ENCODE results near the gene CBLN3.
A peak's percentile ranks its signal among the peaks of the same experiment; 100 is the strongest.

Gene CBLN3

DNA sequence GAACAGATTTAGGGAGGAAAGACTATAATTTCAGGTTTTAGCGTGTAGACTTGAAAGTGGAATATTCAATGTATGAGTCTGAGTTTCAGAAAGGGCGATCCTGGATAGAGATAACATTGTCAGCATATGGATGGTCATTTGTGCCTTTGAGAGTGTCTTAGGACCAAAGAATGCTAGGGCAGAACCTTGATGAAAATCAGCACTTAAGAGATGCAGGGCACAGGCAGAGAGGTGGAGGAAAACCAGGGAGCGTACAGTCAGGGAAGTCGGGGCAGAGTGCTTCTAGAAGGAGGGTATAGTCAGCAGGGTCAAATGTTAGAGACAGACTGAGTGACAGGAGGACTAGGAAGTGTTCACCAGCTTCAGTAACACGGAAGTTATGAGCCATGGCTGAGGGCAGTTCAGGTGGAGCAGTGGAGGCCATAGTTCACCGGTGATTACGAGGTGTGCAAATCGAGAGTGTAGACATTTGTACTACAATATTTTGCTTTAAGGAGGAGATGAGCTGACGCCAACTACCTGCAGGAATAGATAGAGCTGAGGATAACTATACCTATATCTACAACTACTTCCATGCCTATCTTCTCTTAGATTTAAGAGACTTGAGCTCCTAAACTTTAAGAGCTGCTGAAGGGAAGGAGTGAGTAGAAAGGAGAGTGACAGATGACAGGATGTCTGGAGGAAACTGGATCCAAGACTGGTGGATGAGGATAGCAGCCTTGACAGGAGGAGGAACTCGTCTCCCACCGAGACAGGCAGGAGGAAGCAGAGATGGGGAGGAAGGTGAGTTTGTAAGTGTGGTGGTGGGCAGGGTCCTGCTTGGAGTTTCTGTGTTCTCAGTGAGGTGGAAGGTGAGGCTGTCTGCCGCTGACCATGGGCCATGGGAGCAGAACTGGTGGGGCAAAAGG, 6.5 kb downstream of the CBLN3 start:
- no peak for DNase-seq

DNA sequence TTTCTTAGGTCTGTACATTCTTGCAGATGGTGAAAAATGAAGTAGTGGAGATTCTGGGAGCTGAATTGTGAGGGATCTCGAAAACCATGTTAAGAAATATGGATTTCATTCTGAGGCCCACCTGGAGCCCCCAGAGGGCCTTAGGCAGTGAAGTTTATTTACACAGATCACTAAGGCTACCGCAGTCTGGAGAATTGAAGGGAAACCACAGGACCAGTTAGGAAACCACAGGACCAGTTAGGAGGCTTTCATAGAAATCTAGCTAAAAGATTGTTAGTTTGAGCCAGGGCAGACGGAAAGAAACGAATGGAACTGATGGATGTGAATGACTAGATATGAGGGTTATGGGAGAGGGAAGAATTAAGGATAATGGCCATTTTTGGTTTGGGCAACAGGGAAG, 7.2 kb downstream of the CBLN3 start:
- DNase-seq, result no peak

DNA sequence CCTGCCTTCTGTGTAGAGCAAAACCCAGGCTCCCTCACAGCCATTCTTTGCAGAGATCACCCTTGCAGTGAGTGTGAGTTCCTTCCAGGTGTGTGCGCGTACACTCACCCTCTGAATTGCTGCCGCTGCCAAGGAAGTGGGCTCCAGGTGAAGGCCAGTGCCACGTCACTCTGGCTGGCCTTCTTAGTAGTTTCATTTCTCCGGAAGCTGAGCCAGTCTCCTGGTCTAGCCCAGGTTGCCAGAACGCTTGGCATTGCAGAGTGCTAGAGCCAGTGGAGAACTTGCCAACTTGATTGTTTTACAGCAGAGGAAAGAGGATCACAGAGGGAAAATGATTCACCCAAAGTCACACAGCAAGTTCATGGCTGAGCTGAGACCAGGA, 11.0 kb downstream of the CBLN3 start:
- no peak for DNase-seq

DNA sequence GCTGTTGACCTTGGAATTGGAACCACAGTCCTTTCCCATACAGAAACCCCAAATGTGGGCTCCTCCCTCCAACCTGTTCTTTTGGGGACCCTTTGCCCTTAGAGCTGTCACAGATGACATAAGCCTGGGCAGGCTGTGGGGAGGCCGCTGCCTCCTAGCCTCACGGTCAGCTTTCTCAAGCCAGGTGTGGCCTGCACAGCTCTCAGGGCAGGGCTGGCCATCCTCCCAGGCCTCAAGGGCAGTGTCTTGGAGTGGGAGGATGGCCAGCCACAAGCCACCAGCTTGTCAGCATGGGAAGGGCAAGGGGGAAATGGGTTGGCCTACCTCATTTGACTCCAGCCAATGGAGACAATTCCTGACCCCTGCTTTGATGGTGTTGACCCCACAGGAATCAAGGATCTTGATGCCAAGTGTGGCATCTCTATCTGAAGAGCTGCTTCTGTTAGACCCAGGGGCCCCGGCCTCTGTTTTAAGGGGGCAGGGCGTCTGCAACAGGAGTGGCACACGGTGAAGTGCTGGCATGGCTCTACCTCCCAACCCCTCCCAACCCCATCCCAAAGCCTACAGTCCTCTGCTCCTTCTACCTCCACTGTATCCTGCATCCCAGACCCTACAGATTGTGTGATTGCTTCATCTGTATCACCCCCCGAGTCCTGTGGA, 11.5 kb downstream of the CBLN3 start:
- DNase-seq, result no peak

DNA sequence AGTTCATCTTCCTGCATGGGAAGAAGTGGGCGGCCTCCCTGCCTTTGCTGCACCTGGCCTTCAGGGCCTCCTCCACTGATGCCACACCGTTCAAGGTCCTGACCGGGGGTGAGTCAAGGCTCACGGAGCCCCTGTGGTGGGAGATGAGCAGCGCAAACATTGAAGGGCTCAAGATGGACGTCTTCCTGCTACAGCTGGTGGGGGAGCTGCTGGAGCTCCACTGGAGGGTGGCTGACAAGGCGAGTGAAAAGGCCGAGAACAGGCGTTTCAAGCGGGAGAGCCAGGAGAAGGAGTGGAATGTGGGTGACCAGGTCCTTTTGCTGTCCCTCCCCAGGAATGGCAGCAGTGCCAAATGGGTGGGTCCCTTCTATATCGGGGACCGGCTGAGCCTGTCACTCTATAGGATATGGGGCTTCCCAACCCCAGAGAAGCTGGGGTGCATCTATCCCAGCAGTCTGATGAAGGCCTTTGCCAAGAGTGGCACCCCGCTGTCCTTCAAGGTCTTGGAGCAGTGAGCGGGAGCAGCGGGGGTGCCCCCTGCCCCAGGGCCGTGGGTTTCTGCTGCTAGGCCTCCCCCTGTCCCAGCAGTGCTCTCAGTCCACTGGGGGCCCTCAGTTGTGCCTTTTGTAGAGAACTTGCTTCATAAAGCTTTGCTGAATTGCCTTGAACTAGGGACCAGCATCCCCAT, 12.4 kb downstream of the CBLN3 start:
- no peak for DNase-seq

DNA sequence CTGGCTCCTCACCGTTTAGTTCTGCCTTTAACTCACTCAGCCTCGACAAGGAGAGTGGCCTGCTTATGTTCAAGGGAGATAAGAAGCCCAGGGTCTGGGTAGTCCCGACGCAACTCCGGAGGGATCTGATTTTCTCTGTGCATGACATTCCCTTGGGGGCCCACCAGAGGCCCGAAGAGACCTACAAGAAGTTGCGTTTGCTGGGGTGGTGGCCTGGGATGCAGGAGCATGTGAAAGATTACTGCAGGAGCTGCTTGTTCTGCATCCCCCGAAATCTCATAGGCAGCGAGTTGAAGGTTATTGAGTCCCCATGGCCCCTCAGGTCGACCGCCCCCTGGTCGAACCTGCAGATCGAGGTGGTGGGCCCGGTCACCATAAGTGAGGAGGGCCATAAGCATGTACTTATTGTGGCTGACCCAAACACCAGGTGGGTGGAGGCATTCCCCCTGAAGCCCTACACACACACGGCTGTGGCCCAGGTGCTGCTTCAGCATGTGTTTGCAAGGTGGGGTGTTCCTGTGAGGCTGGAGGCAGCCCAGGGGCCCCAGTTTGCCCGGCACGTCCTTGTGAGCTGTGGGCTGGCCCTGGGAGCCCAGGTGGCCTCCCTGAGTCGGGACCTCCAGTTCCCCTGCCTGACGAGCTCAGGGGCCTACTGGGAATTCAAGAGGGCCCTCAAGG, 13.1 kb downstream of the CBLN3 start:
- no peak for DNase-seq

DNA sequence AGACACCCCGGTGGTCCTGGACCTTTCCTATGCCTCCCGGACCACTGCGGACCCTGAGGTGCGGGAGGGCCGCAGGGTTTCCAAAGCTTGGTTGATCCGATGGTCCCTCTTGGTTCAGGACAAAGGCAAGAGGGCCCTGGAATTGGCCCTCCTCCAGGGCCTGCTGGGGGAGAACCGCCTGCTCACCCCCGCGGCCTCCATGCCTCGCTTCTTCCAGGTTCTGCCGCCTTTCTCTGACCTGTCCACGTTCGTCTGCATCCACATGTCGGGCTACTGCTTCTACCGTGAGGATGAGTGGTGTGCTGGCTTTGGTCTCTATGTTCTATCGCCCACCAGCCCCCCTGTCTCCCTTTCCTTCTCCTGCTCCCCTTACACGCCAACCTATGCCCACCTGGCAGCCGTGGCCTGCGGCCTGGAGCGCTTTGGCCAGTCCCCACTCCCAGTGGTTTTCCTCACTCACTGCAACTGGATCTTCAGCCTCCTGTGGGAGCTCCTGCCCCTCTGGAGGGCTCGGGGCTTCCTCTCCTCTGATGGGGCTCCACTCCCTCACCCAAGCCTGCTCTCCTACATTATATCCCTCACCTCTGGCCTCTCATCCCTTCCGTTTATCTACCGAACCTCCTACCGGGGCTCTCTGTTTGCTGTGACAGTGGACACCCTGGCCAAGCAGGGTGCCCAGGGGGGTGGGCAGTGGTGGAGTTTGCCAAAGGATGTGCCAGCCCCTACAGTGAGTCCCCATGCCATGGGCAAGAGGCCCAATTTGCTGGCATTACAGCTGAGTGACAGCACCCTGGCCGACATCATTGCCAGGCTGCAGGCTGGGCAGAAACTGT, 13.8 kb downstream of the CBLN3 start:
- no peak for DNase-seq

DNA sequence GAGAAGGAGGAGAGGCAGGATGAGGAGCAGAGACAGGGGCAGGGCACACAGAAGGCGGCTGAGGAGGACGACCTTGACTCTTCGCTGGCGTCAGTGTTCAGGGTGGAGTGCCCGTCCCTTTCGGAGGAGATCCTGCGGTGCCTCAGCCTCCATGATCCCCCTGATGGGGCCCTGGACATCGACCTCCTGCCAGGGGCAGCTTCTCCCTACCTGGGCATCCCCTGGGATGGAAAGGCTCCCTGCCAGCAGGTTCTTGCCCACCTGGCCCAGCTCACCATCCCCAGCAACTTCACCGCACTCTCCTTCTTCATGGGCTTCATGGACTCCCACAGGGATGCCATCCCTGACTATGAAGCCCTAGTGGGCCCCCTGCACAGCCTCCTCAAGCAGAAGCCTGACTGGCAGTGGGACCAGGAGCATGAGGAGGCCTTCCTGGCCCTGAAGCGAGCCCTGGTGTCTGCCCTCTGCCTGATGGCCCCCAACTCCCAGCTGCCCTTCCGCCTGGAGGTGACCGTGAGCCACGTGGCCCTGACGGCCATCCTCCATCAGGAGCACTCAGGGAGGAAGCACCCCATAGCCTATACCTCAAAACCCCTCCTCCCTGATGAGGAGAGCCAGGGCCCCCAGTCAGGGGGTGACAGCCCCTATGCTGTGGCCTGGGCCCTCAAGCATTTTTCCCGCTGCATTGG, 14.6 kb downstream of the CBLN3 start:
- no peak for DNase-seq

DNA sequence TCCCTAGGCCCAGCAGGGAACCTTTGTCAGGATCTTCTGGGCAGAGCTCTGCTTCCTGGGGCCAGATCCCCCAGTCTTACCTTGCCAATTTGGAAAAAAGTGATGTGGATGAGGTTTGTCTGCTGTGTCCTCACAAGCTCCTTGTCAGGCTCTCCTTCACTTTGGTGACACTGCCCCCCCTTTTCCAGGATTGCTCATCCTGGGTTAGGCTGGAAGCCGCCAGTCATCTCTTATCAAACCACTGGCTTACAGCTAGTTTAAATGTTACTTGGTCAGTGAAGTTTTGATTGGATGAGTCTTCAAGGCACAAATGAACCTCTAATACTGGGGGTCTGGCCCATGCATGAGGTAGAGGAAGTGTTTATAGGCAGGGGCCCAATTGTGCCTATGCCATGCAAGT, 15.4 kb downstream of the CBLN3 start:
- no peak for DNase-seq

DNA sequence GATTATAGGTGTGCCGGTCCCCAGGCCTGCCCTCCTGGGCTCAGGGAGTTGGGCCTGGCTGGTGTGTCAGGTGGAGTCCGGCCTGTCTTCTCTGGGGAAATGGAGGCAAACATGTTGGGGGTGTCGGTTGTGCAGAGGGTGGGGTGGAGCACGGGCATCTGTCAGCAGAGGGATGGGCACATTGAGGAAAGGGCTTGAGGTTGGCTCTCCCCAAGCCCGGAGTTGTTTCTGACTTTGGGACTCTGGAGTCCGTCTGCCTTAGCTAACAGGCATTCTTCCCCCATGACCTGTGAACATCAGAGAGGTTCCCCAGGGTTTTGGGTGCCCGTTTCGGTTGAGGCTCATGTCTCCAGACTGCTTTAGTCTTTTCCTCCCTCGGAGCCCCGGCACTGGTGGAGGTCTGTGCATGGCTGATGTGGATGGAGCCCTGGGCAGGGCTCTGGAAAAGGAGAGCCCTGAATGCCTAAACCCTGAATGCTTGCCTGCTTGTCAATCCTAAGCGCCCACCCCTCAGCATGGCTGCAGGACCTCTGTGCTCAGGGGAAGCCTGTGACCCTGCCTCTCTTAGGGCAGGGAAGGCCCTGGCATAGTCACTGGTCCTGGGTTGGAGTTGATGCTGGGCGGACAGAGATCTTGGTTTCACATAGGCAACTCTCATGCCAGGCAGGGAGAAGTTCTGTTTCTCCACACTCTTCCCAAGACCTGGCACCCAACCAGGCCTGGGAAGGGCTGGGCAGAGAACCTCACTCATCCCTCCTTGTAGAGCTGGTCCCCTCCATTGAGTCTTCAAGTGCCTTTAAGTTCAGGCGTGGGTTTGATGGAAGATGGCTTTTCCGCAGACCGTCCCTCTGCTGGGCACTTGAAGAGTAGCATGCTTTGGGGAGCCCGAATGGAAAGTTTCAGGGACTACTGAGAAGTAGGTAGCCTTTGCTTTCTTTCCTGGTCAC, 17.8 kb downstream of the CBLN3 start:
- peak; percentile 27 for DNase-seq

DNA sequence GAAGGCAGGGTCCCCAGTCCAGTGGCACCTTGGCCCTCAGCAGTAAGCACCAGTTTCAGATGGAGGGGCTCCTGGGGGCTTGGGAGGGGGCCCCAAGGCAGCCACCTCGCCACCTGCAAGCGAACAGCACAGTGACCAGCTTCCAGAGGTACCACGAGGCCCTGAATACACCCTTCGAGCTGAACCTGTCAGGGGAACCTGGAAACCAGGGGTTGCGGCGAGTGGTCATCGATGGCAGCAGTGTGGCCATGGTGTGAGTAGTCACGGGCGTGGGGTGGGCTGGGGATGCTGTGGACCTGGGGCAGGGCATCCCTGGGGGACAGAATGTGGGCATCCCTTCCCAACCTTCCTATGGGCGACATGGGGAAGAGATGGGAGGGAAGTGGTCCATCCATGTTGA, 19.5 kb downstream of the CBLN3 start:
- DNase-seq, result no peak

DNA sequence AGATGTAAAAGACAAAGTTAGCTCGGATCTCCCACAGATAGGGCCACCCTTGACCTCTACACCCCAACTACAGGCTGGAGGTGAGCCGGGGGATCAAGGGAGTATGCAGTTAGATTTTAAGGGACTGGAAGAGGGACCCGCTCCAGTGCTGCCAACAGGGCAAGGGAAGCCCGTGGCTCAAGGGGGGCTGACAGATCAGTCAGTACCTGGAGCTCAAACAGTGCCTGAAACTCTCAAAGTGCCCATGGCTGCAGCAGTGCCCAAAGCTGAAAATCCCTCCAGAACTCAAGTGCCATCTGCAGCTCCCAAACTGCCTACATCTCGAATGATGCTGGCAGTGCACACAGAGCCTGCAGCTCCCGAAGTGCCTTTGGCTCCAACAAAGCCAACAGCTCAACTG, 20.3 kb downstream of the CBLN3 start:
- DNase-seq, result no peak

DNA sequence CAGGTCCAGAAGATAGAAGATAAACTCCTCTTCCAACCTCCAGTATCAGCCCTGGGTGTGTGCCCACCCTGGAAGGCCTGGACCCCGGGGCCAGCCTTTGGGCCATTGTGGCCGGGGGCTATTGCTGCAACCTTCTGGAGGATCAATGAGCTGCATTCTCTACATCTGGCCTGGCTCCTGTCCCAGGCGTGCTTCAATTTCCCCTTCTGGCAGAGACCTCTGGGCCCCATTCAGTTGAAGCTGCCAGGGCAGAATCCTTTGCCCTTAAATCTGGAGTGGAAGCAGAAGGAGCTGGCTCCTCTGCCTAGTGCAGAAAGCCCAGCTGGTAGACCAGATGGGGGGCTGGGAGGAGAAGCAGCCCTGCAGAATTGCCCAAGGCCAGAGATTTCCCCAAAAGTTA, 20.7 kb downstream of the CBLN3 start:
- no peak for DNase-seq

DNA sequence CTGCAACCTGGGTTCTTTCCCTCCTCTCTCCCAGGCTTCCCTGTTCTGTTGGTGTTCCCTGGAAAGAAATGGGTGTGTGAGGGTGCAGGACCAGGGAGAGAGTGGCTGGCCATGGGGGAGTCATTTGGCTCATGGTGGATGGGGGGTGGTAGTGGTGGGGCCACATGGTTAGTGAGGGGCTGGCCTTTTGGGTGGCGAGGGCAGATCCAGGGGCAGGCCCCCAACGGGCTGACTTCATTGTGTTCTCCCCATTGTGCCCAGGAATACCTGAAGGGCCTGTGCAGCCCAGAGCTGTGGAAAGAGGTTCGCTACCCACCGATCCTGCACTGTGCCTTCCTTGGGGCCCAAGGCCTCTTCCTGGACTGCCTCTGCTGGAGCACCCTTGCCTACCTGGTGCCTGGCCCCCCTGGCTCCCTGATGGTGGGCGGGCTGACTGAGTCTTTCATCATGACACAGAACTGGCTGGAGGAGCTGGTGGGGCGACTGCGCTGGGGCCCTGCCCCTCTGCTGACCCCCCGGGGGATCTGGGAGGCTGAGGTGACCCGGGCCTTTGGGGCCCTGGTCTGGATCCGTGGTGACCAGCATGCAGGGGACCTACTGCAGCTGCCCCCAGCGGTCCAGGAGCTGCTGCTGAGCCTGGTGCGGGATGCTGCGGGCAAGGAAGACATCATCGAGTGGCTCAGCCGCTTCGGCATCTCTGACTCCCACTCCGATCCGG, 21.7 kb downstream of the CBLN3 start:
- DNase-seq, result no peak

DNA sequence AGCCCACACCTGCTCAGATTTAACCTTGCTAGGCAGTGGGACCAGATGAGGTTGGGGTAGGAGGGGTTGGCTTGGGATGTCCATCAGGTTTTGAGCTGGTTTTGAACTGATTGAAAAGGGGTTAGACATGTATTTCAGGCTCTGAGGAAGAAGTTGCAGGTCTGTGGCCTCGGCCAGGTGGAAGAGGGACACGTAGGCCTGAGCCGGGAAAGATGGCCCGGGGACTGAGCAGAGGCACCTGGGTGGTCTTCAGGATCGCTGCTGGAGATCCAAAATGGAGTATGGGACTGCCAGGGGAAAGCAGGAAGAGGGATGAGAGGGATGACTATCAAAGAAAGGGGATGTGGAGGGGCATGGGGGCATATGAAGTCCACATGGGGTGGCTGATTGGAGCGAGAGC, 23.1 kb downstream of the CBLN3 start:
- no peak for DNase-seq

DNA sequence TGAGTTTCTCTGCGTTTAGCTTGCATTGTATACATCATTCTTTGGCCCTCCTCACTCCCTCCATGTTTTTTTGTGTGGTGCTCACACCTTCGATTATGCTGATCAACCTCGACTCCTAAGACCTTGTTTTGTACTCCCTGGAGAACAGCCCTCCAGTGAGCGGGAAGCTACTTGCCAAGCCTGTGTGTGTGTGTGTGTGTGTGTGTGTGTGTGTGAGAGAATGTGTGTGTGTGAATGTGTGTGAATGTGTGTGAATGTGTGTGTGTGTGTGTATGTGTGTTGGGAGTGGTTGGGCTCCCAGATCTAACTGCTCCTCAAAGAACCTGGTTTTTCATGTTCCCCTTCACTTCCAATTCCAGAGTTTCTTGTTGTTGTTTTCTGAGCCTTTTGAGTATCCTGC, 24.7 kb downstream of the CBLN3 start:
- DNase-seq, result no peak

DNA sequence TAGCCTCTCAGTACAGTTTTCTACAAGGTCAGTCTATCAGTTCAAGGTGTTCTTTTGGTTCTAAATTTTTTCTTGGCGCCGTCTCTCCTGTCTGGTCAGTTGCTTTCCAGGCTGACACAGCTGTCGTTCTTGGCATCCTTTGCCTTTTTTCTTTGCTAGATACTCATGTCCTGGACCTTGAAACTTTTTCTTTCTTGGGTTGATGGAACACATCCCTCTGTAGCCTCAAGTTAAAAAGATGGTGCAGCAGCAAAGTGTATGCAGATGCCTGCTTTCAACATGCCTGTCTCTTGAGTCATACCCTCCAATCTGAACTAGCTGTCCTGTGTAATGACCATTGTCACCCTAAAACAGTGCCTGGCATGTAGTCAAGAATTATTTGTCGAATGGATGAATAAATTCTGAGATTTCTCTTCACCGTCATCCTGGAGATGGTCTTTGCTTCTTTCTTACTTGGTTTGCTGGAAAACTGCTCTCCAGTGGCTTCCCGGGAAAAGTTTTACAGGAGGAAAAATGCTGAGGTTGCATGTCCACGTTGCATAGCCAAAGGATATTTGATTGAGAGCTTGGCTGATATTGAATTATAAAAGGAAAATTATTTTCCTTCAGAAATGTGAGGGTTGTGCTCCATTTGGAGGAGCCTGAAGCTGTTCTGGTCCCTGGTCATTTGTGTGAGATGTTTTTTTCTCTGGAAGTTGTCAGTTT, 26.0 kb downstream of the CBLN3 start:
- no peak for DNase-seq

DNA sequence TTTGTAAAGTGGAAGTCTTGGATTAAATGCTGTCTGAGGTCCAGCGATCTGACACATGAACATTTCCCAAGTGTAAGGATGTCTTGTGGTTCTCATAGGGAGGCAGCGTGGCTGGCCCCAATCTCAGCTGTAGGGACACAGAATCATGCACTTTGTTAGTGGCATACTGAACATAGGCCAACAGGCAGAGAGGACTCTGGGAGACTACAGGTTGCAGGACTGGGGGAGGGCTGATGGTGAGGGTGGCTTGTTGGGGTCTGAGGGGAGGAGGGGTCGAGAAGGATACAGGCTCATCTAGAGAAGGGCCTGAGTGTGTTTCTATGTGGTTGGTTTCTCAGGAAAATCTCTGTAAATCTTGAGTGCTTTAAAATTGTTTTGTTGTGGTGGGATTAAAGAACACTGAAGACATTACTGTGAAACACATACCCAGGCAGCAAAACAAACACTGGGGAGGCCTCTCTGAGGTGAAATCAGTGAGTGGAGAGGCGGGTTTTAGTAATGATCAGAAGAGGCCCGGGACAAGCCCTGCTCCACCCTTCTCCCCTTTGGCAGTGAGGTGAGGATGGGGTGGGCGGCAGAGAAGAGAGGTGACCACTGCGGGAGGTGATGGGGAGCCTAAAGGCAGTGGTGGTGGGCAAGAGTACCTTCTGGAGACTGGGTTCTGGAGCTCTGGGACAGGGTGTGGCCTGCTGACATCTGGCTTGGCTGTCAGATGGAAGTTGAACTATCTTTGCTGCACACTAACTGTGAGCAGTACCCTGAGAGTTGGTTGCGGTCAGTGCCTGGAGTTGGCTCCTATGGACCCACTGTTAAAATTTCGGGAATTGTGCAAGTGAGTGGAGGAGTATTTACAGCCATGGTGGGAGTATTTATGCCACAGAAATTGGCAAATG, 27.4 kb downstream of the CBLN3 start:
- no peak for DNase-seq

All from stimulated activated CD4-positive, alpha-beta T cell treated with anti-CD3 and anti-CD28 coated beads, Interleukin-1b, Interleukin-23, amount 100 ng/mL, for 48 hours (primary cell).